Parathyroid adenoma (tissue), 2 donors: ENCODE results near the gene RHBDD2.

Experiments
- H2AFZ ChIP-seq: fragments of 300-600 bp; sonication (generic); one replicate; pipeline ENCODE4 v1.7.0; 2017; ENCODE audit warnings: antibody characterized with exemption, mild to moderate bottlenecking
- H3K27ac ChIP-seq: fragments of 300-600 bp; sonication (generic); one replicate; pipeline ENCODE4 v1.7.0; 2017
- H3K27me3 ChIP-seq: fragments of 300-600 bp; sonication (generic); one replicate; pipeline ENCODE4 v1.7.0; 2017; ENCODE audit warnings: low read length; ENCODE audit not compliant: control insufficient read depth, insufficient read depth
- H3K36me3 ChIP-seq: fragments of 300-600 bp; sonication (generic); one replicate; pipeline ENCODE4 v1.7.0; 2017; ENCODE audit warnings: low read length; ENCODE audit not compliant: control insufficient read depth, insufficient read depth
- H3K4me1 ChIP-seq: fragments of 300-600 bp; sonication (generic); one replicate; pipeline ENCODE4 v1.7.0; 2017; ENCODE audit warnings: control low read depth
- H3K4me2 ChIP-seq: fragments of 300-600 bp; sonication (generic); one replicate; pipeline ENCODE4 v1.7.0; 2017; ENCODE audit warnings: low read length
- H3K4me3 ChIP-seq: fragments of 300-600 bp; sonication (generic); one replicate; pipeline ENCODE4 v1.7.0; 2017; ENCODE audit warnings: low read depth, low read length
- H3K79me2 ChIP-seq: fragments of 300-600 bp; sonication (generic); one replicate; pipeline ENCODE4 v1.7.0; 2017; ENCODE audit warnings: control low read depth
- H3K9ac ChIP-seq: fragments of 300-600 bp; sonication (generic); one replicate; pipeline ENCODE4 v1.7.0; 2017; ENCODE audit warnings: mild to moderate bottlenecking
- H3K9me3 ChIP-seq: fragments of 300-600 bp; sonication (generic); one replicate; pipeline ENCODE4 v1.7.0; 2017; ENCODE audit warnings: low read length; ENCODE audit not compliant: control insufficient read depth
- CTCF ChIP-seq: fragments of 300-600 bp; sonication (generic); IDR thresholded peaks from one replicate; pipeline ENCODE4 v1.7.0; 2017; ENCODE audit warnings: antibody characterized with exemption, mild to moderate bottlenecking
- donor health status: primary hyperparathyroidism.

Gene RHBDD2

GRCh38 chr7:75916685-75917634 is 38.1 kb downstream of the RHBDD2 start:
- H3K4me3 ChIP-seq = no peak overlapping the region
- no peak overlapping the region for H3K4me2 ChIP-seq
- no peak for TF ChIP-seq CTCF
- no peak overlapping the region for H3K27ac ChIP-seq
- no peak overlapping the region for H3K9ac ChIP-seq
- no peaks in the 10 kb centered on the region for H3K36me3 ChIP-seq
- peaks cover 17% of the 10 kb centered on the region for H3K4me1 ChIP-seq
- peaks cover 61% of the 10 kb centered on the region for H3K79me2 ChIP-seq
- no peaks in the 10 kb centered on the region for H3K27me3 ChIP-seq
- no peaks in the 10 kb centered on the region for H3K9me3 ChIP-seq
- no peak overlapping the region for H2AFZ ChIP-seq

DNA sequence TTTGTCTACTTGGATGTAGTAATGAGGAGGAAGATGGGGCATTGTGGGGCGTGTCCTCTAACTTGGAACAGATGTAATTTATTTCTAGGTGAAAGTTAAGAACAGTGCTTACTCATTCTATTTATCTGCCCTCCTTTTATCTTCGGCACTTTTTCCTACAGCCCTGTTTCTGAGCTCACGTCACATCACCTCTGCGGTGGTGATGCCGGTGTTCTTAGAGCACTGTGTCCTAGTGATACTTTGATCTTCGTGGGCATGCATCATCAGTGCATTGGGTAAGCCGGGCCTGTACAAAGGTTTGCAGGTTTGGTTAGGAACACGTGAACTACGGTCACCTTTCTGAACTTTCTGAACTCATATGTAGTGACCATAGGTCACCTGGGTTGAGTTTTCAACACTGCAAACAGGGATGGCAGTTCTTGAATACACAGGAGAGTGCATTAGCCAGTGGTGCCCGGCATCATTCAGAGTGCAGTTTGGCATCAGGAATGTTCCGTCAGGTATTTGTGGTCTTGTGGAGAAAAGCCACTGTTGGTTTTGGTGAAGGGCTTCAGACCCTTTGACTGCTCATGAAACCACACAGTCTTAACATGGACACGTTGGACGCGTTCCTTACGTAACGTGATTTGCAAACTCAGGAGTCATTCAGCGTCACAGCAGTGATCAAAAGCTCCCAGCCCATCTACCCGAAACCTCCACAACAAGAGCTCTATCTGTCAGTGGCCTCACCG is 41.8 kb downstream of the RHBDD2 start:
- no peak overlapping the region for H2AFZ ChIP-seq
- no peak overlapping the region for H3K9ac ChIP-seq
- H3K27me3 ChIP-seq = no peaks in the 10 kb centered on the region
- H3K4me3 ChIP-seq = no peak overlapping the region
- H3K4me2 ChIP-seq = no peak overlapping the region
- no peak overlapping the region for H3K27ac ChIP-seq
- no peak for TF ChIP-seq CTCF
- no peaks in the 10 kb centered on the region for H3K36me3 ChIP-seq
- peaks cover 20% of the 10 kb centered on the region for H3K4me1 ChIP-seq
- peaks cover 76% of the 10 kb centered on the region for H3K79me2 ChIP-seq
- no peaks in the 10 kb centered on the region for H3K9me3 ChIP-seq

- Histone ChIP-seq H3K4me1 (peaks cover 15% of the 10 kb centered on the region), H3K4me2 (no peak overlapping the region), H3K9me3 (no peaks in the 10 kb centered on the region), H3K27me3 (no peaks in the 10 kb centered on the region), H3K9ac (no peak overlapping the region), H3K79me2 (peaks cover 74% of the 10 kb centered on the region), H2AFZ (no peak overlapping the region), H3K36me3 (no peaks in the 10 kb centered on the region), H3K27ac (no peak overlapping the region), H3K4me3 (no peak overlapping the region)
- TF ChIP-seq CTCF = no peak
Observed at GRCh38 chr7:75921479-75921878, 42.6 kb downstream of the RHBDD2 start.

- Histone ChIP-seq H3K79me2 (peaks cover 74% of the 10 kb centered on the region), H3K36me3 (no peaks in the 10 kb centered on the region), H3K9ac (no peak overlapping the region), H2AFZ (no peak overlapping the region), H3K4me3 (no peak overlapping the region), H3K27me3 (no peaks in the 10 kb centered on the region), H3K4me1 (peaks cover 14% of the 10 kb centered on the region), H3K4me2 (no peak overlapping the region), H3K27ac (no peak overlapping the region), H3K9me3 (no peaks in the 10 kb centered on the region)
- no peak for TF ChIP-seq CTCF
Observed at GRCh38 chr7:75922966-75923603, 44.3 kb downstream of the RHBDD2 start.
